Lower lobe of right lung (tissue), 2 donors: ENCODE measurements around the gene PLEKHA6. TPM values are rescaled to one million over a fixed set of nuclear protein-coding genes. Genes with fewer than 3 reads are reported as not detected.

Experiments used
- ATAC-seq, 2 donors: fragments of 200-7000 bp; cut with Tn5 transposase; one replicate each; pipeline ENCODE4 v1.9.1; 2020 to 2022; ENCODE audit warnings: mild to moderate bottlenecking in 2 of 2, moderate library complexity in 2 of 2
- DNase-seq: peaks from one replicate; pipeline ENCODE4 v3.0.0-alpha.2; 2020
- H3K27ac ChIP-seq: fragments of 200-600 bp; one replicate; pipeline ENCODE4 v1.8.0; 2022
- H3K27me3 ChIP-seq: fragments of 200-600 bp; one replicate; pipeline ENCODE4 v1.8.0; 2022; ENCODE audit warnings: low read depth
- H3K36me3 ChIP-seq: fragments of 200-600 bp; one replicate; pipeline ENCODE4 v1.8.0; 2022; ENCODE audit warnings: mild to moderate bottlenecking
- H3K4me1 ChIP-seq: fragments of 200-600 bp; one replicate; pipeline ENCODE4 v1.8.0; 2022
- H3K4me3 ChIP-seq: fragments of 200-600 bp; one replicate; pipeline ENCODE4 v1.8.0; 2022; ENCODE audit warnings: mild to moderate bottlenecking
- H3K9me3 ChIP-seq: fragments of 200-600 bp; one replicate; pipeline ENCODE4 v1.8.0; 2022
- intact Hi-C: fragments of 100-400 bp; cut with DNase I; formaldehyde crosslinking; loops from one replicate; pipeline ENCODE4 v1.11.0; 2022
- total RNA-seq: library from RNA; stranded (reverse); fragmentation: NEBNext Ultra II Directional; extraction: Animal tissue kit (Norgen Biotek cat#: 25700); gene quantifications from one replicate; pipeline ENCODE4 v1.2.1, GENCODE V29; 2021
- TF ChIP-seq, protein P1 (sequence below): fragments of 200-600 bp; IDR thresholded peaks from one replicate; pipeline ENCODE4 v1.8.0; 2022; ENCODE audit warnings: antibody characterized with exemption, mild to moderate bottlenecking
- donor health status: DM: no; HTN: yes; CAD: no; lungs with severe emphysema.

Gene PLEKHA6
- total RNA-seq, 1 donor from 2014 or later = 7.6 TPM

DNA sequence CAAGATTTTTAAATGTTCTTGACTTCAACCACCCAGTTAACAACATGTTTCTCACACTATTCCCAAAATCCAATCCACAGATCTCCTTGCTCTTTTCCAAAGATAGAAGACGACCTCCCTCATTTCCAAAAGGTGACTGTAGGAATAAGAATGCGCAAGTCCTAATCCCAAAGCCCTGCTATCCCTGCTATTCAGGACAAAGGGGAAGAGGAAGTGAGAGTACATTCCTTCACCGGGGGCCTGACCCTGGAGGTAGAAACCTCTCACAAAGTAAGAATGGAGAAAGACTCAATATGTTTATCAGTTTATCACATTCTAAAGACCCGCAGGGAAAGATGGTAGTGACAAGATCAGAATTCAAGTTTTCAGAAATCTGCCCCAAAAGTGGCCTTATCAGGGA lies 55.7 kb downstream of the PLEKHA6 start:
- TF ChIP-seq, protein P1, sequence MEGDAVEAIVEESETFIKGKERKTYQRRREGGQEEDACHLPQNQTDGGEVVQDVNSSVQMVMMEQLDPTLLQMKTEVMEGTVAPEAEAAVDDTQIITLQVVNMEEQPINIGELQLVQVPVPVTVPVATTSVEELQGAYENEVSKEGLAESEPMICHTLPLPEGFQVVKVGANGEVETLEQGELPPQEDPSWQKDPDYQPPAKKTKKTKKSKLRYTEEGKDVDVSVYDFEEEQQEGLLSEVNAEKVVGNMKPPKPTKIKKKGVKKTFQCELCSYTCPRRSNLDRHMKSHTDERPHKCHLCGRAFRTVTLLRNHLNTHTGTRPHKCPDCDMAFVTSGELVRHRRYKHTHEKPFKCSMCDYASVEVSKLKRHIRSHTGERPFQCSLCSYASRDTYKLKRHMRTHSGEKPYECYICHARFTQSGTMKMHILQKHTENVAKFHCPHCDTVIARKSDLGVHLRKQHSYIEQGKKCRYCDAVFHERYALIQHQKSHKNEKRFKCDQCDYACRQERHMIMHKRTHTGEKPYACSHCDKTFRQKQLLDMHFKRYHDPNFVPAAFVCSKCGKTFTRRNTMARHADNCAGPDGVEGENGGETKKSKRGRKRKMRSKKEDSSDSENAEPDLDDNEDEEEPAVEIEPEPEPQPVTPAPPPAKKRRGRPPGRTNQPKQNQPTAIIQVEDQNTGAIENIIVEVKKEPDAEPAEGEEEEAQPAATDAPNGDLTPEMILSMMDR = no peak
- no peaks in the 10 kb centered on the region for H3K9me3 ChIP-seq
- no peak for DNase-seq

DNA sequence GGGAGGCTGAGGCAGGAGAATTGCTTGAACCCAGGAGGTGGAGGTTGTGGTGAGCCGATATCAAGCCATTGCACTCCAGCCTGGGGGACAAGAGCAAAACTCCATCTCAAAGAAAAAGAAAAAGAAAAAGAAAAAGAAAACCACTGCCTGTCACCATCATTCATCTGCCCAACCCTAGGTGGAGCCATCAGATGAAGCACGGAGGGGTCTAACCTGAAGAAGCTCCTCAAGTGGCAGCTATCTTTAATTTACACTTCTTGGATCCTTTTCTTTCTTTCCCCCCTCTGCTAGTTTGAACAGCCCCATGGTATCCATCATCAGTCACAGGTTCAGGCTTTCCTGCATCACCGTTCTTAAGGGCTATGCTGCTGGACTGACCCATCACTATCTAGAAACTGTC lies 57.0 kb downstream of the PLEKHA6 start:
- no peaks in the 10 kb centered on the region for H3K27me3 ChIP-seq
- ATAC-seq = no peak
- H3K9me3 ChIP-seq = no peaks in the 10 kb centered on the region
- no peak overlapping the region for H3K27ac ChIP-seq
- no peak for DNase-seq
- H3K4me3 ChIP-seq = no peak overlapping the region
- TF ChIP-seq, protein P1 = no peak
- H3K36me3 ChIP-seq = no peaks in the 10 kb centered on the region
- peaks cover 7% of the 10 kb centered on the region for H3K4me1 ChIP-seq
- intact Hi-C loops = no loop called here

More for the DNA sequence above, 55.7 kb downstream of the PLEKHA6 start:
- intact Hi-C loops = no loop called here
- Histone ChIP-seq H3K4me1 (peaks cover 14% of the 10 kb centered on the region), H3K27me3 (no peaks in the 10 kb centered on the region), H3K27ac (no peak overlapping the region), H3K4me3 (no peak overlapping the region), H3K36me3 (no peaks in the 10 kb centered on the region)
- ATAC-seq = no peak

DNA sequence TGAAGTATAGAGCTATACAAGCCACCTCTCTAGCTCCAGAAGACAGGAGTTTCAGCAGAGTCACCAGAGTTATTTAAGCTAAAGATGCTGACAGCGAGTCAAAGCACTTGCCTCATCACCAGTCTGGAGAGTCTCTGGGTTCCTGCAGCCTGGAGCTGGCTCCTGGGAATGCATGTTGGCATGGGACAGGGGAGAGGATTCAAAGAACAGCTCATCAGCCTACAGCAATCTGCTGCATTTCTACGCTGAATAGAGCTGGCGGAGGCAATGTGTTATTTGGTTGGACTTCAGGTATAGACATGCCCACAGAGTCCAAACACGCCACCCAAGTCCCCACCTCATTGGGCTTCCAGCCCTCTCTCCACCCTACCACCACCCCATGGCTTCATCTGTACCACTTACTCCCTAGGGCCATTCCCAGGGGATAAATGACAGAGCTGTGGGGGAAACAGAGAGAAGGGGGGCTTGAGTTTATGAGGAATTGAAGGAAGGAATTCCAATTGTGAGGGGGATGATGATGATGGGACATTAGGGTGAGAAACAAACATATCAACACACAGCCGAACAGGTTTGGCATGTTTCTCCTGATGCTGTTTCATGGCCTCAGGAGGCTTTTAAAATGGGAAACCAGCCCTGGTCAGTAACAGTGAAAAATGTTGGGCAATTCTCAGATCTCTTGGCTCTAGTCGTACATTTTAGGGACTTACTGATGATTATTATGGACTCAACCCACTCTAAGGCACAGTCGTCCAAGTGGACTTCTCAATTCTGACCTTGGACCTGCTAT lies 58.4 kb downstream of the PLEKHA6 start:
- intact Hi-C loops = no loop called here
- Histone ChIP-seq H3K36me3 (no peaks in the 10 kb centered on the region), H3K27ac (no peak overlapping the region), H3K4me1 (peaks cover 9% of the 10 kb centered on the region), H3K4me3 (no peak overlapping the region), H3K27me3 (no peaks in the 10 kb centered on the region), H3K9me3 (no peaks in the 10 kb centered on the region)
- ATAC-seq (no peak), DNase-seq (no peak)
- TF ChIP-seq, protein P1 = no peak

DNA sequence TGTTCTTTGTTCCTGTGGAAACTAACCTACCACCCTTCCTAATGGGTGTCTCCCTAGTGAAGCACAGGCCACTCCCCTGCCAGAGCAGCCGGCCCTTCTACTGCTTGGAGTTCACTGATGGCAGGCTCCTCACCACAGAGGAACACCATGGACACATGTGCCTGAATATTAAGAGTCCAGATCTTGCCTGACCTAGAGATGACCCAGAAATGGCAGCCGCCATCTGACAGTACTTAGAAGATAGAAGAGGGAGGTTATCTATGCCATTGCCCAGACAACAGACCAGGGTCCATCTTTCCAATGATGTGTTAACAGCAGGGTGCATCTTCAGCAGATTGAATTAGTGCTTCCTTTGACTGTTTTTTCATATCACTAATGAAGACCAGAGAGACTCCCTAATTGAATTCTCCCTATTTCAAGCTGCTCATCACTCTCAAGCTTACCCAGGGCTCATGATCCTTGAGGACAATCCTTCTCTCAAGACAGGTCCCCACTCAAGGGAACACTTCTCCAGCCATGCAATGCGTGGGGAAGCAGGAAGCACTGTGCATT lies 59.8 kb downstream of the PLEKHA6 start:
- Histone ChIP-seq H3K27ac (no peak overlapping the region), H3K4me1 (peaks cover 21% of the 10 kb centered on the region), H3K9me3 (no peaks in the 10 kb centered on the region), H3K4me3 (no peak overlapping the region), H3K36me3 (no peaks in the 10 kb centered on the region), H3K27me3 (no peaks in the 10 kb centered on the region)
- intact Hi-C loops = no loop called here
- ATAC-seq (no peak), DNase-seq (no peak)
- TF ChIP-seq, protein P1 = no peak

DNA sequence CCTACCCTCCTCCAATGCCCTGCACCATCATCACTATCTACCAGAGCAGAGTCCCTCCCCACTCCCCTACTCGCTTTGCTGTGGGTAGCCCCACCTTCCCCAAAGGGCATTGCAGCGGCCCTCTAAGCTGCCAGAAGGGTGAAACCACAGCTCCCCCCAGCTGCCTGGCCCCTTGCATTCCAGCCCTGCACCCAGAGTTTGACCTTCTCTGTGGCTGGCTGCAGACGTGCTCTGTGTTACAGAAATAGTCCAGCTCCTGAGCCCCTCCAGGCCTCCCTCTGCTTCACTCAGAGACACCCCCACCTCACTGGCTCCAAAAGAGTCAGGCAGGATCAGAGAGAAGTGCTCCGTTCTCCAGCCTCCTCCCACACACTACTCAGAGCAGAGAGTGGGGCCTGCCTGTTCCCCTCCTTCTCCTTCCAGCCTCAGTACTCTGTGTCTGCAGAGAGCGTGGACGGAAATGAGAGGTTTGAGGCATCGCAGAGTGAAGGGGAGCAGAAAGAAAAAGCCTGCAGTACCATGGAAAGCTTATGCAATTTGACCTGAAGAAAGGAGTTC lies 63.2 kb downstream of the PLEKHA6 start:
- Histone ChIP-seq H3K4me3 (no peak overlapping the region), H3K9me3 (no peaks in the 10 kb centered on the region), H3K27me3 (no peaks in the 10 kb centered on the region), H3K27ac (peak overlapping the region; percentile 11), H3K4me1 (peaks cover 34% of the 10 kb centered on the region), H3K36me3 (no peaks in the 10 kb centered on the region)
- TF ChIP-seq, protein P1 = no peak
- no peak for DNase-seq
- peak in 1 of 2 donors; percentile 53 for ATAC-seq
- intact Hi-C loops = no loop called here
